HepG2 (cell line): ENCODE measurements around the gene PGAP3. TPM values are rescaled to one million over a fixed set of nuclear protein-coding genes. Genes with fewer than 3 reads are reported as not detected.

Experiments used
- BRD4 ChIP-seq: sonication (generic); formaldehyde crosslinking; IDR thresholded peaks from 2 replicates; pipeline ENCODE4 v1.4.0; 2020; ENCODE audit warnings: missing genetic modification reagents
- CEBPZ ChIP-seq: IDR thresholded peaks from 2 replicates; pipeline ENCODE4 v1.6.1; 2012; ENCODE audit warnings: low read length, improper control_type of control experiment
- CENPBD1 ChIP-seq: sonication (generic); formaldehyde crosslinking; IDR thresholded peaks from 2 replicates; pipeline ENCODE4 v1.8.0; 2022; ENCODE audit warnings: missing genetic modification reagents, low read depth, mild to moderate bottlenecking, borderline replicate concordance
- CSRNP2 ChIP-seq: sonication (generic); formaldehyde crosslinking; conservative IDR thresholded peaks from 2 replicates; pipeline ENCODE4 v1.8.0; 2022; ENCODE audit warnings: low read depth, missing genetic modification reagents
- FOXA1 ChIP-seq, 2 experiments: fragments of 450-650 bp in 1 of 2; sonication (generic) in 1 of 2; formaldehyde crosslinking in 1 of 2; IDR thresholded peaks; 2 replicates each; pipeline versions ENCODE4 v1.4.0 to v1.6.1; 2016 to 2020; ENCODE audit warnings: missing genetic modification reagents in 1 of 2
- FOXC1 ChIP-seq: sonication (generic); formaldehyde crosslinking; IDR thresholded peaks from 2 replicates; pipeline ENCODE4 v1.8.0; 2022; ENCODE audit warnings: mild to moderate bottlenecking, missing genetic modification reagents, borderline replicate concordance
- FOXK1 ChIP-seq: sonication (generic); formaldehyde crosslinking; IDR thresholded peaks from 2 replicates; pipeline ENCODE4 v1.4.0; 2020; ENCODE audit warnings: low read depth, missing genetic modification reagents, borderline replicate concordance
- HNRNPL ChIP-seq: fragments of 200-400 bp; formaldehyde crosslinking; IDR thresholded peaks from 2 replicates; pipeline ENCODE4 v1.6.1; 2017; ENCODE audit warnings: mild to moderate bottlenecking, low read depth, low read length
- IRF1 ChIP-seq: sonication (generic); formaldehyde crosslinking; IDR thresholded peaks from 2 replicates; pipeline ENCODE4 v1.4.0; 2020; ENCODE audit warnings: low read depth, mild to moderate bottlenecking, missing genetic modification reagents
- KMT2A ChIP-seq: sonication (generic); formaldehyde crosslinking; IDR thresholded peaks from 2 replicates; pipeline ENCODE4 v1.4.0; 2020; ENCODE audit warnings: missing genetic modification reagents
- MIER2 ChIP-seq: IDR thresholded peaks from 2 replicates; pipeline ENCODE4 v1.6.1; 2016; ENCODE audit warnings: missing biosample characterization, missing genetic modification reagents
- PBX2 ChIP-seq: IDR thresholded peaks from 2 replicates; pipeline ENCODE4 v1.6.1; 2016; ENCODE audit warnings: control low read depth
- RCOR2 ChIP-seq: IDR thresholded peaks from 2 replicates; pipeline ENCODE4 v1.6.1; 2016; ENCODE audit warnings: missing biosample characterization, missing genetic modification reagents
- REXO4 ChIP-seq: sonication (generic); formaldehyde crosslinking; IDR thresholded peaks from 2 replicates; pipeline ENCODE4 v1.8.0; 2022; ENCODE audit warnings: missing genetic modification reagents, mild to moderate bottlenecking, borderline replicate concordance
- SOX5 ChIP-seq: IDR thresholded peaks from 2 replicates; pipeline ENCODE4 v1.6.1; 2016; ENCODE audit warnings: borderline replicate concordance
- SP5 ChIP-seq: IDR thresholded peaks from 2 replicates; pipeline ENCODE4 v1.6.1; 2016; ENCODE audit warnings: low read depth, borderline replicate concordance
- TCF7 ChIP-seq: sonication (generic); IDR thresholded peaks from 2 replicates; pipeline ENCODE4 v1.6.1; 2016; ENCODE audit warnings: antibody characterized with exemption, low read depth
- TEAD3 ChIP-seq: optimal IDR thresholded peaks from 2 replicates; pipeline ENCODE3; 2016; ENCODE audit warnings: borderline replicate concordance
- THAP7 ChIP-seq: sonication (generic); formaldehyde crosslinking; IDR thresholded peaks from 2 replicates; pipeline ENCODE4 v1.8.1; 2023; ENCODE audit warnings: mild to moderate bottlenecking, missing genetic modification reagents
- ZKSCAN8 ChIP-seq: IDR thresholded peaks from 2 replicates; pipeline ENCODE4 v1.6.1; 2016; ENCODE audit warnings: borderline replicate concordance, missing genetic modification reagents, missing compliant biosample characterization
- ZNF263 ChIP-seq: sonication (generic); formaldehyde crosslinking; IDR thresholded peaks from 2 replicates; pipeline ENCODE4 v1.4.0; 2020; ENCODE audit warnings: missing genetic modification reagents
- ZNF337 ChIP-seq: sonication (generic); formaldehyde crosslinking; IDR thresholded peaks from 2 replicates; pipeline ENCODE4 v1.5.1; 2020; ENCODE audit warnings: missing genetic modification reagents, low read depth, mild to moderate bottlenecking, borderline replicate concordance
- polyA plus RNA-seq, 8 experiments: library from polyadenylated mRNA; depleted of rRNA in 3 of 8; stranded (reverse) in 7 of 8; unstranded in 1 of 8; fragments of >200 nt; fragmentation: Illumina TruSeq in 4 of 8; extraction: Trizol in 4 of 8; gene quantifications; 2 replicates each; pipeline versions ENCODE4 v1.2.1 to v1.2.3, GENCODE V29; 2011 to 2016; ENCODE audit warnings: low read depth in 4 of 8, missing spikeins in 1 of 8, mixed read lengths in 1 of 8; ENCODE audit not compliant: insufficient read depth in 1 of 8
- total RNA-seq, 5 experiments: library from RNA; depleted of rRNA; stranded (reverse); fragments of >200 nt; fragmentation: Illumina TruSeq; extraction: Trizol; gene quantifications; 2 replicates each; pipeline ENCODE4 v1.2.3, GENCODE V29; 2016; ENCODE audit warnings: low read depth in 1 of 5

Gene PGAP3
- total and polyA plus RNA-seq, 2 of the 13 experiments (the other 11 are each of a cell fraction or from before 2014, with no cell fraction given), result 11.9 to 14.6 TPM

- TF ChIP-seq CENPBD1 (CRISPR knock-in tag) (no peak), RCOR2 (CRISPR knock-in tag) (peak; percentile 46; the same call in 1 of the 2 replicates), REXO4 (CRISPR knock-in tag) (no peak), ZNF337 (no peak), MIER2 (CRISPR knock-in tag) (no peak), TCF7 (no peak), HNRNPL (no peak), FOXK1 (no peak), FOXC1 (CRISPR knock-in tag) (no peak), TEAD3 (CRISPR knock-in tag) (peak; percentile 72), ZNF263 (CRISPR knock-in tag) (peak; percentile 75; the same call in 1 of the 2 replicates), CEBPZ (no peak), BRD4 (no peak), FOXA1 (IDR thresholded peaks at IDR 0.05) (no peak), FOXA1 (CRISPR knock-in tag; IDR thresholded peaks at IDR 0.05) (no peak), ZKSCAN8 (CRISPR knock-in tag) (0 out of 2 replicates have a peak, but pooled peaks have one; percentile 26), CSRNP2 (CRISPR knock-in tag) (no peak), KMT2A (CRISPR knock-in tag) (no peak), PBX2 (CRISPR knock-in tag) (no peak), SOX5 (CRISPR knock-in tag) (peak; percentile 57; the same call in 1 of the 2 replicates), SP5 (CRISPR knock-in tag) (0 out of 2 replicates have a peak, but pooled peaks have one; percentile 45), THAP7 (CRISPR knock-in tag) (no peak), IRF1 (CRISPR knock-in tag) (no peak)
Observed at GRCh38 chr17:39653662-39654331, 34.1 kb downstream of the PGAP3 start (continued).
